Measurements from ENCODE around the gene NFIX.

GRCh38 chr19:13011653-13012389, 16.5 kb downstream of the NFIX start:
- no peak for TF ChIP-seq CTCF (IDR thresholded peaks at IDR 0.05)
- TF ChIP-seq POLR2A (IDR thresholded peaks at IDR 0.05), result no peak
- TF ChIP-seq EP300 (IDR thresholded peaks at IDR 0.05), result no peak
